HL-60 (cell line): ENCODE data around the gene FBXL7.

ENCODE experiments used
- CTCF ChIP-seq: IDR thresholded peaks from one replicate; pipeline ENCODE4 v1.5.1; 2011; ENCODE audit warnings: low read length, control low read depth, inconsistent platforms; ENCODE audit not compliant: insufficient read depth
- POLR2AphosphoS5 ChIP-seq: IDR thresholded peaks from 2 replicates; pipeline ENCODE4 v1.6.1; 2012; ENCODE audit warnings: low read depth

GRCh38 chr5:15650266-15650665 lies 150.3 kb downstream of the FBXL7 start:
- TF ChIP-seq POLR2AphosphoS5 (no peak), CTCF (no peak)
